ENCODE data around the gene BIRC6.

- TF ChIP-seq CTCF (IDR thresholded peaks at IDR 0.05; ENCODE audit: low read length) (no peak), EZH2 (IDR thresholded peaks at IDR 0.05; ENCODE audit: borderline replicate concordance, low read length) (no peak)
These were observed 3.6 kb downstream of the BIRC6 start for GRCh38 chr2:32360416-32360815.

Data from OCI-LY1 (cell line).